ENCODE measurements around the gene CCDC86. TPM values are rescaled to one million over a fixed set of nuclear protein-coding genes. Genes with fewer than 3 reads are reported as not detected.
"Not testable (repeated sequence)": the region's sequence is repeated elsewhere in the genome, so short reads cannot be mapped to it uniquely, and the experiment has no call there.

The CCDC86 gene, protein sequence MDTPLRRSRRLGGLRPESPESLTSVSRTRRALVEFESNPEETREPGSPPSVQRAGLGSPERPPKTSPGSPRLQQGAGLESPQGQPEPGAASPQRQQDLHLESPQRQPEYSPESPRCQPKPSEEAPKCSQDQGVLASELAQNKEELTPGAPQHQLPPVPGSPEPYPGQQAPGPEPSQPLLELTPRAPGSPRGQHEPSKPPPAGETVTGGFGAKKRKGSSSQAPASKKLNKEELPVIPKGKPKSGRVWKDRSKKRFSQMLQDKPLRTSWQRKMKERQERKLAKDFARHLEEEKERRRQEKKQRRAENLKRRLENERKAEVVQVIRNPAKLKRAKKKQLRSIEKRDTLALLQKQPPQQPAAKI
- total RNA-seq (2014; rRNA removed; shearing (Covaris generic); ENCODE audit: low replicate concordance) = 6.7 and 7.3 TPM in 2 replicates

DNA sequence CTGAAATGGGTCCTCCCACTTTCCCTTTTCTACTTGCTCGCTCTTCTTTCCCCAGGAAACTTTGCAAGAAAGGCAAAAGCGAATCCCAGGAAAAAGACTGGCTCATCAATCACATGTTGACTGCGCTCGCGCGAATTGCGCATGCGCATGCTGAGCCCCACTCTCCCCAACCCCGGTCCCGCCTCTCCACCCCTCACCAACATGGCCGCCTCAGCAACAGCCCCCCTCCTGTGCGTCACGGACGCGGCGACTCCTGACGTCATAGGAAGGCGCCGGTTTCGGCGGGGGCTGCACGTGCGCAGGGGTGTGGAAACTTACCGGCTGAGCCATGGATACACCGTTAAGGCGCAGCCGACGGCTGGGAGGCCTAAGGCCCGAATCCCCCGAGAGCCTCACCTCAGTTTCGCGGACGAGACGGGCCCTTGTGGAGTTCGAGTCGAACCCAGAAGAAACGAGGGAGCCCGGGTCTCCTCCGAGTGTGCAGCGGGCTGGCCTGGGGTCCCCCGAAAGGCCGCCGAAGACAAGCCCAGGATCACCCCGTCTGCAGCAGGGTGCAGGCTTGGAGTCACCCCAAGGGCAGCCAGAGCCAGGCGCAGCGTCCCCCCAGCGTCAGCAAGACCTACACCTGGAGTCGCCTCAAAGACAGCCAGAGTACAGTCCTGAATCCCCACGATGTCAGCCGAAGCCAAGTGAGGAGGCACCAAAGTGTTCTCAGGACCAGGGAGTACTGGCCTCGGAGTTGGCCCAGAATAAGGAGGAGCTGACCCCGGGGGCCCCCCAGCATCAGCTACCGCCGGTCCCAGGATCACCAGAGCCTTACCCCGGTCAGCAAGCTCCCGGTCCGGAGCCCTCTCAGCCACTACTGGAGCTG is at the start of gene CCDC86:
TSS of gene CCDC86 (plus strand) at position 317 of the 871 bp plus-strand sequence. CDS start at position 329, 12 bp downstream.
- in situ Hi-C loops (cut with HindIII; ENCODE audit: low pct_unique_long_range_greater_than_20kb, low sequenced_read_pairs) = no loop called here
- peak; percentile 90 for DNase-seq (ENCODE audit: low read depth)

DNA sequence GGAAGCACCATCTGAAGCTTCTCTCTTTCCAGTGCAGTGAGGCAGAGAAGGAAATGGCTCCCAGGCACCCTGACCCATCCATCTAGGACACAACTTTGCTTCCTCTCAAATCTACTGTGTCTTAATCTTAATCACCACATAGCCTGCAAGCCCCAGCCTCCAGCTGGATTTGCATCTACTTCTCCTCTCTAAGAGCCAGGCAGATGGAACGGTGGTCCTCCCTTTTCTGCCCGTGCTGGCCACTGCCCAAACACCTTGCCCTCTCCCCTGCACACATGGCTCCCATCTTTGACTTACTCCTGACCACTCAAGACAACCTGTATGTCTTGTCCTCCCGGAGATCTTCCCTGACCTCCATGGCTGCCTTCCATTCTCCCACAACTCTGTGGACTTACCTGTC is 49.4 kb upstream of the CCDC86 start:
- DNase-seq (ENCODE audit: low read depth) = no peak
- in situ Hi-C loops (cut with HindIII; ENCODE audit: low pct_unique_long_range_greater_than_20kb, low sequenced_read_pairs) = no loop called here

DNA sequence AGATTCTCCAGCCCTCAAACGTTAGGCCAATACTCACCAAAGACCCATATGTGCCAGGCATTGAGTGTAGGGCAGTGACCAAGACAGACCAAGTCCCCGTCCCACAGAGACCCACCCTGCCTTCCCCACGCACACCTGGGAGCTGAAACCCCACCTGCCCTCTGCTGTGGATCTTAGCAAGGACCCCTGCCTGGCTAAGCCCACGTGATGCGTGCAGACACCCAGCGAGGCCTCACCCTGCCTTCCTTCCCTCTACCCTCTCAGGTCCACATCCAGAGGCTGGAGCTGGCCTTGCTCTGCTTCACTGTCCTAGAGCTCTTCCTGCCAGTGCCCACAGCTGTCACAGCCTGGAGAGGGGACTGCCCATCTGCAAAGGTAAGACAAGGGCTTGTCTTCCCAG is 46.6 kb upstream of the CCDC86 start:
- no peak for DNase-seq (ENCODE audit: low read depth)
- in situ Hi-C loops (cut with HindIII; ENCODE audit: low pct_unique_long_range_greater_than_20kb, low sequenced_read_pairs) = no loop called here

DNA sequence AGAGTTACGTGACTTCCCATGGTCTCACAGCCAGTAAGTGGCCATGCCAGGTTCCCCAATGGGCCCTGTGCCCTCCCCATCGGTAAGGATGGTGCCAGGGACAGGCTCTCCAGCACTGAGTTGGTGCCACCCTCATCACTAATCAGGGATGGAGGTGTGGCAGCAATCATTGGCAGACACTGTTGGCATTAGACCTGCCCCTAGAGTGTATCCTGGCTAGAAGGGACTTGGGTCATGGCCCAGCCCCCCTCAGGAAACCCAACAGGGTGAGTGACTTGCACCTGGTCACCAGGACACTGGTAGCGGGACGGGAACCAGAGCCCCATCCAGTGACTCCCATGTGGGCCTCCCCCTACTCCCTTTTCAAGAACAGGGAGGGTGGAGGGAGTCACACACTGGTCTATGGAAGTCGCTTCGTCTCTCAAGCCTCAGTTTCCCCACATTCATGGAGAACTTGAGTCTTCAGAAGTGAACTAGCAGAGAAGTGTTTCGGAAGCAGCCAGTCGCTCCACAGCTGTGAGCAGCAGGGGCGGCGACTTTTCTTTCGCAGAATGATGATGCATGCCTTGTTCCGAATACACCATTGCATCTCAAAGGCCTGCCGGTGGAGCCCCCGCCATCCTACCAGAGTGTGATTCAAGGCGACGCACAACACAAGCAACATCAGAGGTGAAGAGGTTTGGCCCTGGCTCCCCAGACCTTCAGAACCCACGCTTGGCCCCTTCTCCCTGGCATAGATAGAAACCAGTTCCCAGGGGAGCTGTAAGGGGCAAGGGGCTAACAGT is 43.9 kb upstream of the CCDC86 start:
- DNase-seq (ENCODE audit: low read depth) = no peak
- in situ Hi-C loops (cut with HindIII; ENCODE audit: low pct_unique_long_range_greater_than_20kb, low sequenced_read_pairs) = no loop called here

DNA sequence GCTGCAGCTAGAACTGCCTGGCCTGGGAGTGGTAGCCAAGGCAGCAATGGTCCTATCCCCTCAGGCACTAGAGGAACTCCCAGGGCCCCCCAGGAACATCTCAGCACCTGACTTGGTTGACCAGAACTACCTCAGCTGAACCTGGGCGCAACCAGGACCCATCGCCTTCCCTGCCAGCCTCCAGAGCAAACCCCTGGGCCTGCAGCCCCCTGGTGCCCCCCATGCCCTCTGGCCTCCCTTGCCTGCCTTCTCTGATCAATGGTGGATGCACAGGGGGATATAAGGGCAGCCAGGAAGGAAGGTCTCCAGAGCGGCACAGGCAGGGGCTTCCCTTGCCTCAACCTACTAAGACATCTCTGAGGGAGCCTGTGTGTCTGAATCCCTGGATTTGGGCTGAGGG is 43.3 kb upstream of the CCDC86 start:
- DNase-seq (ENCODE audit: low read depth) = no peak
- in situ Hi-C loops (cut with HindIII; ENCODE audit: low pct_unique_long_range_greater_than_20kb, low sequenced_read_pairs) = no loop called here

DNA sequence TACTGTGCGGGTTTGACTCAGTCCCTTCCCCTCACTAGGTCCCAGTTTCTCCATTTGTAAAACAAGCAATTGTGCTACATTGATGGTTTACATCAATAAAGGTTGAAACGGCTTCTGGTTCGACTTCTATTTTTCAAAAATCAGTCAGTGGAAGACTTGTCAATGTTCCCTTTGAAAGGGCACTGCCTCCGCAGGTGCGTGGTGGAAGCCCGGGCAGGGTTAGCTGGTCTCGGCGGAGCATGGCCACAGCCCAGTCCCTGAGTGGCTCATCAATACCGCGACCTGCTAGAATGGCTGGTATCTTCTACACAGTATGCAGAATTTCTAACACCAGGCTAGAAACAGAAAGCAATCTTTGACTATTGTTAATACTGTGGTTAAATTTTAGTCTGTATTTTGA is 40.7 kb upstream of the CCDC86 start:
- in situ Hi-C loops (cut with HindIII; ENCODE audit: low pct_unique_long_range_greater_than_20kb, low sequenced_read_pairs) = no loop called here
- no peak for DNase-seq (ENCODE audit: low read depth)

DNA sequence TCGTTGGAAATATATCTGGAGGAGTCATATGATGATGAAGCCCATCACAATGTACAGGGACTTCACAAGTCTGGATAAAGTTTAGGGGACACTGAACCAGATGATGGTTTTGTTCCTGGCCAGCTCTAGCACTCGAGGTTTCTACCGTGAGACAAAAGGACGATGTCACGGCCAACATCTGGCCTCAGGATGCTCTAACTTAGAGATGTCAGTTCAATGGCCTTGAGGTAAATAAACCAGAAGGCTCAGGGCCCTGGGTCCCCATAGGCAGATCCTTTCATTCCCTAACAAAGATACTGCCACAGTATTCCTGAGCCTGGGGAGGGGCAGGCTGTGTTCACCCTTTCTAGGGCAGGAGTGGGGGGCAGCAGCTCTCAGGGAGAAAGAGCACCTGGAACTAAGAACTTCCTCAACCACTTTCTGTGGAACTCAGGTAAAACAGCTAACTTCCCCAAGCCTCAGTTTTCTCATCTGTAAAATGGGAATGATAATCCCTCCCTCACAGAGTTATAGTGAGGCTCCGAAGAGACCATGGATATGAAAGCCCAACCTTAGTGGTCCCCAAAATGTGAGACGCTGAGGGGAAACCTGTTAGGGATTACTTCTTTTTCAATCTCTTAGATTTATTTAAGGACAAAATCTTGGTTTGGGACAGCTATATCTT is 38.5 kb upstream of the CCDC86 start:
- no peak for DNase-seq (ENCODE audit: low read depth)
- in situ Hi-C loops (cut with HindIII; ENCODE audit: low pct_unique_long_range_greater_than_20kb, low sequenced_read_pairs) = no loop called here

DNA sequence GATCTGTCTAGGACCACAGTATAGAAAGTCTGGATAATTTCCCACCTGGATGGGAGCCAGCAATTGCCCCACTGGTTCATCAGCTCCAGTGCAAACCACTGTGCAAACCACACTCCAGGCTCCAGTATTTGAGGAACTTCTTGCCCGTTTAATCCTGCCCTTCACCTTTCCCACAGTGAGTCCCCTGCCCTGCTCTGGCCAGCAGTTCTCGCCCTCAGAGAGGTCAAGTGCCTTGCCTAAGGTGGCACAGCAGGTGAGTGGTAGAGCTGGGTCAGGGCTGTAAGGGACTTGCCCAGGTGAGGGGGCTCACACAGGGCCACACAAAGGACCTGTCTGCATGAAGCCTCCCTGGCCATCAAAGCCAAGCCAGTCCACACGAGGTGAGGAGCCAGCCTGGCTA is 32.7 kb upstream of the CCDC86 start:
- in situ Hi-C loops (cut with HindIII; ENCODE audit: low pct_unique_long_range_greater_than_20kb, low sequenced_read_pairs) = no loop called here
- no peak for DNase-seq (ENCODE audit: low read depth)

DNA sequence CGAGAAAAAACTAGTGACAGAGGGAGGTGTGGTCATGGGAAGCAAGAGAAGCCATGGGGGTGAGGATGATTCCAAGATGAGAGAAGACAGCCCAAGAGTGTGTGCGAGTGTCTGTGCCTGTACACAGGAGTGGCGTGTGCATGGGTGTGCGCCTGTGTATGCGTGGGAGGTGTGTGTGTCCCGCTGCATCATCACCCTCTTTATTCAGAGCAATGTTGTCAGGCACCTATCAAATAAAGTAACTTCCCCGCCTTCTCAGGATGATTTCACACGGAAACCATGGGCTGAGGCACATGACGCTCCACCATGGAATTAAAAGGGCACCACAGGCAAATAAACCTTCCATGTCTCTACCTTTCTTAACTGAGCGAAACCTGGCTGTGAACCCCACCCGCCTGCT is 32.2 kb upstream of the CCDC86 start:
- no peak for DNase-seq (ENCODE audit: low read depth)
- in situ Hi-C loops (cut with HindIII; ENCODE audit: low pct_unique_long_range_greater_than_20kb, low sequenced_read_pairs) = no loop called here

DNA sequence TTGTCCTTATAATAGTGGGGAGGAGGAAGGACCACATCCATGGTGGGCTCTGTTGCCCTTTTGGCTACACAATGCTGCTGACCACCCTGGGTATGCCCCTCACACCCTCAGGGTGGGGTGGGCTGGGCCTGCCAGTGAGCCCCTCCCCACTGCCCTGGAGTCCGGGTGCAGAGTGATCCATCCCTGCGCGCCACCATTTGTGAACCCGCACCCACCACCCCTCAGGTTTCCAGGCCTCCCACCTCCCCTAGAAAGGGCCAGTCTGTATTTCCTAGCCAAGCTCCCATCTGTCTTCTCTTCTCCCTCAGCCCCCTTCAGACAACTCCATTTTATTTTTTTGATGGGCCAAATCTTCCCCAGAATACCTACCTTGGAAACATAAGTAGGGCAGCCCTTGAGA is 31.8 kb upstream of the CCDC86 start:
- DNase-seq (ENCODE audit: low read depth) = no peak
- in situ Hi-C loops (cut with HindIII; ENCODE audit: low pct_unique_long_range_greater_than_20kb, low sequenced_read_pairs) = no loop called here

DNA sequence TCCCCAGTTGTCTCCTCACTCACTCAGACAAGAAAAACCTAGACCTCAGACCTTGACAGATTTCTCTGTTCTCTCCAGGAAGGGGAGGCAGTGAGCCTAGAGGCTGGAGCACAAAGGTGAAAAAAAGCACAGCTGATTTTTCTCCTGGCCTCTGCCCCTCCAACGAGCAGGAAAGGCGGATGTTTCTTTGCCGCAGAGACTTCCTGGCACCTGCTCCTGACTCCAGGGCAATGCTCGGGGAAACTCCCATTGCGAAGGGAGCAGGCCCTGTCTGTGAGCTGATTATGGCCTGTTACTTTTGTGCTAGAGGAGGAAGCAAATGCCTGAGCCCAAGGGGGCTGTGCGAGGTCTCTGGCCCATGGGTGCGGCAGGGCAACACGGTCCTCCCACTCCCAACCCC is 31.3 kb upstream of the CCDC86 start:
- DNase-seq (ENCODE audit: low read depth) = no peak
- in situ Hi-C loops (cut with HindIII; ENCODE audit: low pct_unique_long_range_greater_than_20kb, low sequenced_read_pairs) = no loop called here

DNA sequence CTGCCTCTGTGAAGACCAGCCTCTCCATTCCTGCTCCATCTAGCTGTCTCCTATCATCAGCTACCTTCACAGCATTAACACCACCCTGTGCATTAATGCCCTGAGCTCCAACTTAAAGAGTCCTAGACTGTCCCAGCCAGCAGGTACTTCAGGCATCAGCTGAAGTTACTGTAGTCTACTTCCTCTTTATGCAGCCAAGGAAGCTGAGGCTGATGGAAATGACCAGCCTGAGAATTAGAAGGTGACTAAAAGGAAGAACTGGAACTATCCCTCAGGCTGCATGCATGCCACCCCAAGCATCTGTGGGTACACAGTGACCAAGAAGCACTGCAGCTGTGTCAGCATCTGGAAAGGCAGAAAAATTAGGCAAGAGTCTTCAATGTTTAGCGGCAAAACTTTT is 28.6 kb upstream of the CCDC86 start:
- DNase-seq (ENCODE audit: low read depth) = no peak
- in situ Hi-C loops (cut with HindIII; ENCODE audit: low pct_unique_long_range_greater_than_20kb, low sequenced_read_pairs) = no loop called here

DNA sequence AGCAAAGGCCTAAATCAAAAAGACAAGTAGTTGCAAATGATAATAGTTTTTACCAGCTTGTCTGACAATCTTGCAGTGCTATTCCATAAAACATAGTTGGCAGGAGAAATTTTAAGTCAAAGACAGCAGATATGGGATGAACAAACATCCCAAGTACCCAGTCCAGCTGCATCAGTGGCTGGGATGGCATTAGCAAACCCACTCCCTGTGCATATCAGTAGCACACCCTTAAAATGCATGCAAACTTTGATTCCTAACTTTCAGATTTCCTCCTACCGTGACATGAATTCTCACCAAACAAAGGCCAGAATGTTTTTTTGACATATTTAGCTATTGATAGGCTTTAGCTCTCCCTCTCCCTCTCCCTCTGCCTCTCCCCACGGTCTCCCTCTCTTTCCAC is 27.8 kb upstream of the CCDC86 start:
- in situ Hi-C loops (cut with HindIII; ENCODE audit: low pct_unique_long_range_greater_than_20kb, low sequenced_read_pairs) = no loop called here

DNA sequence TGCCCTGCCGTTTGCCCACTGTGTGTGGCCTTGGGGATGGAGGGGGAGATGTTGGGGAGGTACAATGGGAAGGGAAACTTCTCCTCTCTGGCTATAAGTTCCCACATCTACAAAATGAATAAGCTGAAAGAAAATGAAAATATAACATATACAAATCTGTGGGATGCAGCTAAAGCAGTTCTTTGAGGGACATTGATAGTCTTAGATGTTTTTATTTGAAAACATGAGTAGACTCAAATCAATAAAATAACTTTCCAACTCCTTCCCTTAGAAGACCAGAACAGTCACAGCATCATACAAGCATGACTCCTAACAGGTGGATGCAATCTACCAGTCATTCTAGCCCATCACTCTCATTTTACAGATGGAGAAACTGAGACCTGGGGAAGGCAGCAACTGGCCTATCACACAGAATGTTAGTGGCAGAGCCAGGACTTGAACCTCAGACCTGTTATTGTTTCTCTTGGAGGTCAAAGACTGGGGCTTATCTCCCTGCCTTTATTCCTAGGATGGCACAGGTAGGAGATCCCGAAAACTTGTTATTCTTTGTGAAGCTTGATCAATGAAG is 25.2 kb upstream of the CCDC86 start:
- in situ Hi-C loops (cut with HindIII; ENCODE audit: low pct_unique_long_range_greater_than_20kb, low sequenced_read_pairs) = no loop called here
- DNase-seq (ENCODE audit: low read depth) = no peak

More for the DNA sequence above, 27.8 kb upstream of the CCDC86 start:
- DNase-seq (ENCODE audit: low read depth) = no peak

DNA sequence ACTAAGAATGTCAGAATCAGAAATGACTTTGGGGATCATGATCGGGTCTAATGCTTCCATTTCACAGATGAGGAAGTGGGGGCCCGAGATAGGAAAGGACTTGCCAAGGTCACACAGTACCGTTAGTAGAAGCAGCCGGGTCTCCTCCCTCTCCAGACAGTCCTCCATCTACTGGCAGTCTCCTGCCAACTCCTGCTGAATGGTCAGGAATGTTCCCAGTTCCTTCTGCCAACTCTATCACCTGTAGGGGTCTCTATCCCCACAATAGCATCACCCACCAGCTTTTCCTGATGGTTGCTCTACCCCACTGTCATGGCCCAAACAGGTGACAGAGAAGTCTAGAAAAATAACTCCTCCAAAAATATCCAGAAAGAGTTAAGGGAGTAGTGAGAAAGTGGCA is 23.9 kb upstream of the CCDC86 start:
- DNase-seq (ENCODE audit: low read depth) = no peak
- in situ Hi-C loops (cut with HindIII; ENCODE audit: low pct_unique_long_range_greater_than_20kb, low sequenced_read_pairs) = no loop called here

DNA sequence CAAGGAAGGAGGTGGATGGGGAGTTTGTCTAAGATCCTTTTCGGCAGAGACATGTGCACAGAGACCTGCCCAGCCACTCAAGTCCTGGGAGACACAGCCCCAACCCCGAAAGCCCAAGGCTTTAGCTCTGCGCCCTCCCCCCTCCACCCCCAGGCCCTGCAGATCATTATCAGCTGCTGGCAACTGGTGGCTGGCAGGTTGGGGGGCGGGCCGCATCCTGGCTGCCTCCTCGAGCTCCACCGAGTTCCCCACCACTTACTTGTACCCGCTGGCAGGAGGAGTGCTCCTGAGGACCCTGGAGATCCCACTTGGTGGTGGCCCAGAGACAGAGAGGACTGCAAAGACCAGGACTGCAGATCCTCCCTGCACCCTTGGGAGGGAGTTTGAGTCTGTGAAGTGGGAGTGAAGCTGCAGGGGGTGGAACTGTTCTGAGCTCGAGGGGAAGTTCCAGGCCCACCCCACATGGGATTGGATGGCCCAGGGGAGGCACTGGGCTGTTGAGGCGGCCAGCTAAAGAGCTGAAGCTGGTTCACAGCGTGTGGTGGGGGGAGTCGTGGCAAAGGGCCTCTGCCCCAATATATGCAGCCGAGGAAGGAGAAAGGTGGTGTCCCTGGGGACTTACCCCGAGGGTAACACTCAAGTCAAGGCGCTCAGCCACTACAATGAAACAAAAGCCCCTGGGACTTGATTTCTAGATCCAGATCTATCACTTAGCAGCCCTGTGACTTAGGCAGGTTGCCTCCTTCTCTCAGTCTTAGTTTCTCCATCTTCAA is 19.9 kb upstream of the CCDC86 start:
- DNase-seq (ENCODE audit: low read depth) = no peak
- in situ Hi-C loops (cut with HindIII; ENCODE audit: low pct_unique_long_range_greater_than_20kb, low sequenced_read_pairs) = no loop called here

DNA sequence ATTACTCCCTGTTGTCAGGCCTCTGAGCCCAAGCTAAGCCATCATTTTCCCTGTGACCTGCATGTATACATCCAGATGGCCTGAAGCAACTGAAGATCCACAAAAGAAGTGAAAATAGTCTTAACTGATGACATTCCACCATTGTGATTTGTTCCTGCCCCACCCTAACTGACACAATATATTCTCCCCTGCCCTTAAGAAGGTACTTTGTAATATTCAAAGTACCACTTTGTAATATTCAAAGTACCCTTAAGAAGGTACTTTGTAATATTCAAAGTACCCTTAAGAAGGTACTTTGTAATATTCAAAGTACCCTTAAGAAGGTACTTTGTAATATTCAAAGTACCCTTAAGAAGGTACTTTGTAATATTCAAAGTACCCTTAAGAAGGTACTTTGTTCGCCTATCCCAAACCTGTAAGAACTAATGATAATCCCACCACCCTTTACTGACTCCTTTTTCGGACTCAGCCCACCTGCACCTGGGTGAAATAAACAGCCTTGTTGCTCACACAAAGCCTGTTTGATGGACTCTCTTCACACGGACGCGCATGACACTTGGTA is 18.1 kb upstream of the CCDC86 start:
- DNase-seq (ENCODE audit: low read depth); in situ Hi-C loops (cut with HindIII; ENCODE audit: low pct_unique_long_range_greater_than_20kb, low sequenced_read_pairs): not testable (repeated sequence)
